ENCODE measurements around the gene PHF2.

Gene PHF2

GRCh38 chr9:93682155-93682968, 106.0 kb downstream of the PHF2 start:
- peak; percentile 75 for DNase-seq

DNA sequence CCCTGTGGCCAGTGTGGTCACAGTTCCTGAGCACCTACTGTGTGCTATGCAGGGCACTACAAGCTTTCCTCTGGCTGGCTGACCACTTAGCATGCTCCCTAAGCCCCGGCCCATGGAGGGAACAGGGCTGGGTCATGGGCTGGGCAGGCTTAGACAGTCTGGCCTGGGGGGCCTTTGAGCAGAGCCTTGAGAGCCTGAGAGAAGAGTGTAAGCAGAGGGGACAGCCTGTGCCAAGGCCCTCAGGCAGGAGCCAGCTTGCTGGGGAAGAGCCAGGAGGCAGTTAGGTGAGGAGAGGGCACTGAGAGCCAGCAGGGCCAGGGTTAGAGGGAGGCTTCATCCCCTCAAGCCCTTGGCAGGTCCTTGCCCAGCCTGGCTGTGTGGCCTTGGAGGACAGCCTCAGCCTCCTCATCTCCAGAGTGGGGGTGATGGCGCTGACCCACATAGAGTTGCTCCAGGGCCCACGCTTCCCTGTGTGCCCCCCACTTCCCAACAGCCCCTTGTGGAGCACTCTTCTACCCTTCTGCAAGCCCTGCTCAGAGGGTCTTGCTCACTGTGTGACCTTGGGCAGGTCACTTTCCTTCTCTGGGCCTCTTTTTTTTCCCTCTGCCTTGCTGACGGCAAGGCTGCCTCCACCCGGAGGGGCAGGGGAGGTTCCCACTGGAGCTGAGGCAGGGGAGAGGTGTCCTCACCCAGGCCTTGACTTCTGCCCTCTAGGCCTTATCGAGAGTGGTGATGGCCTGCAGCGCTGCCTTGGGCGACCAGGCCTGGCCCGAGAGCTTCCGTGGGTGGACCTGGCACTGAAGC, 107.1 kb downstream of the PHF2 start:
- no peak for DNase-seq

- no peak for DNase-seq
Measured at GRCh38 chr9:93684161-93684765, 107.9 kb downstream of the PHF2 start.

DNA sequence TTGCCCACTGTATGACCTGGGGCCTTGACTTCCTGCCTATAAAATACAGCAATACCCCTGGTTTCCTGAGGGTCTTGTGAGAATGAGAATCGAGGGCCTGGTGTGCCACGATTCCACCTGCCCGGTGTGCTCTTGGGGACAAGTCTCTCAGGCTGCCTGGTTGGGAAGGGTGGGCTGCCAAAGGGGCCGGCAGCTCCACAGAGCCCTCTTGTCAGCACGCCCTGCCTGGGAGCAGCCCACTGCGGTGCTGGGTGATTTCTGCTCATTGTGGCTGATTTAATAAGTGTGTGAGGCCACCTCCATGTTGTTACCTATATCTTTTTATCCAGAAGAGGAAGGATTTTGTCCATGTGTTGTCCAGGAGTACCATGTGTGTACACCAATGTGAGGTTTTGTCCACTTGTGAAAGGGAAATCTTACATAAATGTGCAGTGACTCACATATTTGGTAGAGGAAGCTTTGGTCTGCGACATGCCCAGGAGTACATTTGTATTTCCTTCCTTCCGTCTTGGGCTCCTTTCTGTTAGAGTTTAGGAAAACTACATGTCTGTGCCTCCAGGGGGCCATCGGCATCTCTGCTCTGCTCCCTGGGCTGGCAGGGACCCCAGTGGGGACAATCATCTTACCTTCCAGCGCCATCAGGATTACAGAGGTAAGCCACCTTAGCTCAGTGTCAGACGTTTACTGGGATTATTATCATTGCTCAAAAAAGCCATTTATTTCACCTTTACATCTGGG, 108.6 kb downstream of the PHF2 start:
- DNase-seq: no peak

DNA sequence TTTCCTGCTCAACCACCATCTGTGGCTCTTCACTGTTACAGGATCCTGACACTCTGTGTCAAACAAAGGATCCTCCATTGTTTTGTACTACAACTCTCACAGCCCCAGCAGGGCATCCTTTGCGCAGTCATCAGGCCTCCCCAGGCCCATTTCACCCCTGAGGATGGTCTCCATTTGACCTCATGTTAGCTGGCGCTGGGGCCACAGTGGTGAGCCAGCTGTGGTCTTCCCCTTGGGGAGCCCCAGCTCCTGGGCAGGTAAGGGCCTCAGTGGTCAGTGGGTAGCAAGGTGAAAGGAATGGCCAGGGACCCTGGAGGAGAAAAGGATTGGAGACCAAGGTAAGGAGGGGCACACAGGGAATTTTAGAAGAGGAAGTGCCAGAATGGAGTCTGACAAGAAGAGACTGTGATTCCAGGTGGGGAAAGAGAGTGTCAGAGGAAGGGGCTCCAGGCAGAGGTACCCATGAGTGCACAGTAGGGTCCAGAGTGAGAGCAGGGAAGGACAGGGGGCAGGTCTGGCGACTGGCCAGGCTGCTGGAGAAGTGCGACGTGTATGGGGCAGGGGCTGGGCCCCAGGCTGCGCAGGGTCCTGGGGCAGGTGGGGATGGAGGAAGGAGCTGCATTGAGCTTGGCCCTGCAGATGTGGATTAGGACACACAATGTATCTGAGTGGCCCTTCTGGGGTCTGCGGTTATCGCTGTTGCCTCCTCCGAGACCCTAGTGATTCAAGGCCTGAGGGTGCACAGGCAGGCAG, 109.9 kb downstream of the PHF2 start:
- no peak for DNase-seq

- no peak for DNase-seq
Measured at GRCh38 chr9:93686880-93687236, 110.5 kb downstream of the PHF2 start.

- DNase-seq: no peak
Measured at GRCh38 chr9:93690618-93691017, 114.2 kb downstream of the PHF2 start.

- no peak for DNase-seq
Measured at GRCh38 chr9:93693129-93693528, 116.7 kb downstream of the PHF2 start.

GRCh38 chr9:93697352-93698139, 121.2 kb downstream of the PHF2 start:
- DNase-seq: no peak

DNA sequence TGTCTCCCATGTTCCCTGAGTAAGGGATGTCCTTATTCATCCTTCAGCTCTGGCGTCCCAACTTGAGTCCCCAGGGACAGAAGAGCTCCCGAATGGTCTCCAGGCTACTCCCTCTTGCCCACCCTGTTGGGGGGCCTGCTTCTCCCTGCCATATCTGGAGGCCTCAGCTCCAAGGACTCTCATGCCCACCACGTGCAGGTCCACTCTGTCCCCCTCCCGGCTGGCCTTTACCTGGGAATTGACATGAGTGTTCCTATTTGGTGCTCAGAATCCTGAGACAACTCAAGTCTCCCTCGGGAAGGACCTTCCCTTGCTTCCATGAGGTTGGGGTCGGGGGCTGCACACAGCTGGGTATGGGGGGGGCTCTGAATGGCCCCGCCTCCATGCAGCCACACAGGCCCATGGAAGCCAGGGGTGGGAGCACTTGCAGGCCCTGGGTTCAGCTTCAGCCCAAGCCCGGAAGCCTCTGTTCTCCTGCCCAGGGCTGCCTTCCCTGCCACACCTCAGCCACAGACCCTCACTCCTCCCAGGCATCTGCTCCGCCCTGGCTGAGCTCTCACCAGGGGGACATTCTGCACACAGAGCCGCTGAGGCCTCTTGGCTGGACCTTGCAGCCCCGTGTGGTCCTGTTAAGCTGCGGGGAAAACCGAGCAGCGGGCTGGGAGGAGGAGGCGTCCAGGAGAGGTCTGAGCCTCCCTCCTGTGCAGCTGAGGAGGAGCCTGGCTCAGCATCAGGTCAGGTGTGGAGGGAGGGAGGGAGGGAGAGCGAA, 121.9 kb downstream of the PHF2 start:
- no peak for DNase-seq

- DNase-seq: no peak
Measured at GRCh38 chr9:93699650-93700049, 123.3 kb downstream of the PHF2 start.

DNA sequence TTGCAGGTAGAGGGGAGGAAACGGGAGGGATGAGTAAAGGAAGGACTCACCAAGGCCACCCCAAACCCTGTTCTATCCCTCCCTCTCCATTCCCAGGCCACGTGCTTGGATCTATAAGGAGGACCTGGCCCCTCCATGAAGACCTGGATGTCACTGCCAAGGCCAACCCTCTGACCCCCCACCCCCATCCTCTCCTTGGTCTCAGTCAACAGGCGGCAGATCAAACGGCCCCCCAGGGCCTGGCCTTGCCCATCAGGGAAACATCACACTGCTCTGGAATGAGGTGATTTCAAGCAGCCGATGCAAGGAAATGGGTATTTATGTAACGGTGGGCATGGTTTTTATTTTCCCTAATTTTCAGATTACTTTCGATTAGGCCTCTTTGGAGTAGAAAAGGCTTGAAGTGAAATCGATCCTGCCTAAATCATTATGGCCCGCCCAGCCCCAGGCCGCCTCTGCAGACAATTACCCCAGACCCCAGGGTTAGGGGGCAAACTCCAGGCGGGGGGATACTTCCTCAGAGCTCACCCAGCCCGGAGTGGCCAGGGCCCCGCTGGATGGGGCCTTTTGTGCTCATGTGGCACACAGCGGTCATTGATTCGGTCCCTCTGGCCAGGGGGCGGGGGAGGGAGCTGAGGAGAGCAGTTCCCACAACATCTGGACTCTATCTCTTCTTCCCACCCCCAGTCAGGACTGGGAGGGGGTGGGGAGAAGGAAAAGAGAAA, 125.3 kb downstream of the PHF2 start:
- DNase-seq: no peak

GRCh38 chr9:93702261-93702660, 125.9 kb downstream of the PHF2 start:
- DNase-seq: no peak

DNA sequence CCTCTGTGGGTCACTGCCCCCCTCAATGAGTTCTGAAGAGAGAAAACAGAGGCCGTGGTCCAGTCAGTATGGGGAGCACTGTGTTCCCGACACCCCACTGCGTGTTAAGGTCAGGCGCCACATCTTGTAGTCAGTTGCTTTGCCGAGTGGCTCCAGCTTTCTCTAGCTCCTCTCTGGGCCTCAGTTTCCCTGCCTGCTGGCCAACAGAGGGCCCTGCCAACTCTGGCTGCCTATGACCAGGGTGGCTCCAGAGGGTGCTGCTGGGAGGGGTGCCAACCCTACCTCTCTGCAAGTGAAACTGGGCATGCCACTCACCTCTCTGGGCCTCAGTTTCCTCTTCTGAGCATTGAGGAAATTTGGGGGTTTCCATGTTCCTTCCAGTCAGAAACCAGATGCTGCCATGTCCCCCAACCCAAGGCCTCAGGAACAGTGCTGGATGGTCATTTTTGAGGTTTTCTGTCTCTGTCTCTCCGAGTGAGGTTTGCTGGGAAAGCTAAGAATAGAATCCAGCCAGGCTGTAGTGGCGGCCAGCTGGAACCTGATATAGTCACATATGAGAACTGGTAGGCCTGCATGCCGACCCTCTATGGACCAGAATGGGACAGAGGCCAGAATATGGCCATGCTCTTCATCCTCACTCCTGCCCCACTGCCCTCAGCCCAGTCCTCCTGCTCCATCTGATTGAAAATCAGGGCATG, 132.1 kb downstream of the PHF2 start:
- no peak for DNase-seq

DNA sequence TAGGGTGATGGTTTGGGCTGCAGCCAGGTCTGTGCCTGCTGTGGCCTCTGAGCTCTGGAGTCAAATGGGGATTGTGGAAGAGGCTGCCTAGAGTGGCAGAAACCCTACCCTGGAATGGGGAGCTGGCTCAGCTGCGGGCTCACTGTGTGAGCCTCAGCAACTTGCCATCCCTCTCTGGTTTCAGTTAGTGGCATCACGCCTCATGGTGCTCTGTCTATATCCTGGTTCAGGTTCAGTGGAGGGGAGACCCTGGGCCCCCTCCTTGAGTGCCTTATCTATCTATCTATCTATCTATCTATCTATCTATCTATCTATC, 132.6 kb downstream of the PHF2 start:
- DNase-seq: no peak

GRCh38 chr9:93709600-93710369, 133.4 kb downstream of the PHF2 start:
- no peak for DNase-seq

GRCh38 chr9:93710370-93710723, 134.0 kb downstream of the PHF2 start:
- no peak for DNase-seq

DNA sequence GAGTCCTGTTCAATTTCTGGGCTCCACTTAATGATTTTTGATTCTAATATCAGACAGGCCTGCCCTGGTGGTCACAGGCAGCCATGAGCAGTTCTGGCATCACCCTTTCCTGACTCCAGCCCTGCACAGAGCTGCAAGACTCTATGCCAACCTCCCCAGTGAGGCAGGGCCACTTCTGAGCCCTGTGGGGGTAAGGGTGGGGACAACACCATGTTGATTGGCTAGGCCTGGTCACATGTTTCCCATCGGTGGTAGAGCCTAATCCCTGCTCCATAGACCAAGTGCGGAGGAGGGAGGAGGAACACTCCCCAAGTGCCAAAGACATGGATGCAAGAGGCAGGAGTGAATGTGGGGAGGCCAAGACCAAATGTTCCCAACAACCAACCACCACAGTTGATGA, 134.6 kb downstream of the PHF2 start:
- no peak for DNase-seq

GRCh38 chr9:93712896-93713295, 136.5 kb downstream of the PHF2 start:
- no peak for DNase-seq

Measured in OCI-M1 (cell line).